ENCODE results near the gene DMBX1. TPM values are rescaled to one million over a fixed set of nuclear protein-coding genes. Genes with fewer than 3 reads are reported as not detected.

The DMBX1 gene
- total and polyA plus RNA-seq, 9 of the 15 experiments (the other 6 are each of a cell fraction or from before 2014, with no cell fraction given), result 0.25 to 4.3 (median 1.0) TPM

DNA sequence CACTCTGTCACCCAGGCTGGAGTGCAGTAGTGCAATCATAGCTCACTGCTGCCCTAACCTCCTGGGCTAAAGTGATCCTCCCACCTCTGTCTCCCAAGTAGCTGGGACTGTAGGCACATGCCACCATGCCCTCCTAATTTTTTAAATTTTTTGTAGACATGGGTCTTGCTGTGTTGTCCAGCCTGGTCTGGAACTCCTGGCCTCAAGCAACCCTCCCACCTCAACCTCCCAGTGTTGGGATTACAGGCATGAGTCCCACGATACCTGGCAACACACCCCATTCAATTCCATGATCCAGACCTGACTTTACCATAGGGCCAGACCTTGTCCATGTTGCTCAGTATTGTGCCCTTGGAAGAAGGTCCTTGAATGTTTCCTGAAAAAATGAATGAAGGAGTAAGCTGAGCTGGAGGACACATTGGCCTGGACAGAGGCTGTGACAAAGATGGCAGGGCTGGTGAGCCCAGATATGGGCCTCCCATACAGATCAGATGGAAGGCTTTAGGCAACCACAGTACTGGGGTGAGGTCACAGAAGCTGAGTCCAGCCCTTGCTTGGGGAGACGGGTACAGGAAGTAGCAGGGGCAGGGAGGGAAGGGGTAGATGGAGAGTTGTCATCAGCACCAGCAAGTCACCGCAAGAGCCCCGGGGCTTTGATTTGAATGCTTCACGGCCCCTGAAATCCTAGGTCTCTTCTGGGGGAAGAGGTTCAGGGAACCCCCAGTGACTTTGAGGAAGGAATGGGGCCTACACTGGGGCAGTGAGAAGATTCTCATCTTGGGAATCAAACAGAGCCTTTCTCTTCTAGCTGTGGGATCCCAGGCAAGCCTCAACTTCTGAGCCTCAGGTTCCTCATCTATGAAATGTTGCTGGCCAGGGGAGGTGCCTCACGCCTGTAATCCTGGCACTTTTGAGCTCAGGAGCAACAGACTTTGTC, 40.1 kb upstream of the DMBX1 start (continued):
- TF ChIP-seq GATA2 (CRISPR knock-in tag; IDR thresholded peaks at IDR 0.05) (no peak), CXXC5 (CRISPR knock-in tag; IDR thresholded peaks at IDR 0.05) (no peak), PHB (CRISPR knock-in tag; IDR thresholded peaks at IDR 0.05) (no peak), TAF1 (IDR thresholded peaks at IDR 0.05; ENCODE audit: control insufficient read depth, extremely low read depth, insufficient read depth, low read length, severe bottlenecking) (no peak), BRD9 (IDR thresholded peaks at IDR 0.05; ENCODE audit: low read depth, partially characterized antibody) (no peak), SREBF2 (CRISPR knock-in tag; IDR thresholded peaks at IDR 0.05) (no peak), ERF (CRISPR knock-in tag; IDR thresholded peaks at IDR 0.05) (no peak), ZFPM2 (CRISPR knock-in tag; IDR thresholded peaks at IDR 0.05) (no peak), JUN (IDR thresholded peaks at IDR 0.05; ENCODE audit: borderline replicate concordance, low read depth, low read length) (peak; percentile 42; the same call in 1 of the 2 replicates), JUN (CRISPR knock-in tag; IDR thresholded peaks at IDR 0.05; ENCODE audit: borderline replicate concordance) (no peak), CEBPG (CRISPR knock-in tag; IDR thresholded peaks at IDR 0.05) (no peak), CEBPG (tag; conservative IDR thresholded peaks at IDR 0.05 in 1 of 2, IDR thresholded peaks at IDR 0.05 in 1 of 2) (no peak)
- TF ChIP-seq, protein P1, sequence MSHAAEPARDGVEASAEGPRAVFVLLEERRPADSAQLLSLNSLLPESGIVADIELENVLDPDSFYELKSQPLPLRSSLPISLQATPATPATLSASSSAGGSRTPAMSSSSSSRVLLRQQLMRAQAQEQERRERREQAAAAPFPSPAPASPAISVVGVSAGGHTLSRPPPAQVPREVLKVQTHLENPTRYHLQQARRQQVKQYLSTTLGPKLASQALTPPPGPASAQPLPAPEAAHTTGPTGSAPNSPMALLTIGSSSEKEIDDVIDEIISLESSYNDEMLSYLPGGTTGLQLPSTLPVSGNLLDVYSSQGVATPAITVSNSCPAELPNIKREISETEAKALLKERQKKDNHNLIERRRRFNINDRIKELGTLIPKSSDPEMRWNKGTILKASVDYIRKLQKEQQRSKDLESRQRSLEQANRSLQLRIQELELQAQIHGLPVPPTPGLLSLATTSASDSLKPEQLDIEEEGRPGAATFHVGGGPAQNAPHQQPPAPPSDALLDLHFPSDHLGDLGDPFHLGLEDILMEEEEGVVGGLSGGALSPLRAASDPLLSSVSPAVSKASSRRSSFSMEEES (CRISPR knock-in tag; IDR thresholded peaks at IDR 0.05), result no peak
- TF ChIP-seq, protein P2, sequence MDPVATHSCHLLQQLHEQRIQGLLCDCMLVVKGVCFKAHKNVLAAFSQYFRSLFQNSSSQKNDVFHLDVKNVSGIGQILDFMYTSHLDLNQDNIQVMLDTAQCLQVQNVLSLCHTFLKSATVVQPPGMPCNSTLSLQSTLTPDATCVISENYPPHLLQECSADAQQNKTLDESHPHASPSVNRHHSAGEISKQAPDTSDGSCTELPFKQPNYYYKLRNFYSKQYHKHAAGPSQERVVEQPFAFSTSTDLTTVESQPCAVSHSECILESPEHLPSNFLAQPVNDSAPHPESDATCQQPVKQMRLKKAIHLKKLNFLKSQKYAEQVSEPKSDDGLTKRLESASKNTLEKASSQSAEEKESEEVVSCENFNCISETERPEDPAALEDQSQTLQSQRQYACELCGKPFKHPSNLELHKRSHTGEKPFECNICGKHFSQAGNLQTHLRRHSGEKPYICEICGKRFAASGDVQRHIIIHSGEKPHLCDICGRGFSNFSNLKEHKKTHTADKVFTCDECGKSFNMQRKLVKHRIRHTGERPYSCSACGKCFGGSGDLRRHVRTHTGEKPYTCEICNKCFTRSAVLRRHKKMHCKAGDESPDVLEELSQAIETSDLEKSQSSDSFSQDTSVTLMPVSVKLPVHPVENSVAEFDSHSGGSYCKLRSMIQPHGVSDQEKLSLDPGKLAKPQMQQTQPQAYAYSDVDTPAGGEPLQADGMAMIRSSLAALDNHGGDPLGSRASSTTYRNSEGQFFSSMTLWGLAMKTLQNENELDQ (CRISPR knock-in tag; IDR thresholded peaks at IDR 0.05; ENCODE audit: borderline replicate concordance), result no peak
- TF ChIP-seq, protein P3, sequence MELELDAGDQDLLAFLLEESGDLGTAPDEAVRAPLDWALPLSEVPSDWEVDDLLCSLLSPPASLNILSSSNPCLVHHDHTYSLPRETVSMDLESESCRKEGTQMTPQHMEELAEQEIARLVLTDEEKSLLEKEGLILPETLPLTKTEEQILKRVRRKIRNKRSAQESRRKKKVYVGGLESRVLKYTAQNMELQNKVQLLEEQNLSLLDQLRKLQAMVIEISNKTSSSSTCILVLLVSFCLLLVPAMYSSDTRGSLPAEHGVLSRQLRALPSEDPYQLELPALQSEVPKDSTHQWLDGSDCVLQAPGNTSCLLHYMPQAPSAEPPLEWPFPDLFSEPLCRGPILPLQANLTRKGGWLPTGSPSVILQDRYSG (tag; conservative IDR thresholded peaks at IDR 0.05; ENCODE audit: low read depth), result no peak
- TF ChIP-seq, protein P4, sequence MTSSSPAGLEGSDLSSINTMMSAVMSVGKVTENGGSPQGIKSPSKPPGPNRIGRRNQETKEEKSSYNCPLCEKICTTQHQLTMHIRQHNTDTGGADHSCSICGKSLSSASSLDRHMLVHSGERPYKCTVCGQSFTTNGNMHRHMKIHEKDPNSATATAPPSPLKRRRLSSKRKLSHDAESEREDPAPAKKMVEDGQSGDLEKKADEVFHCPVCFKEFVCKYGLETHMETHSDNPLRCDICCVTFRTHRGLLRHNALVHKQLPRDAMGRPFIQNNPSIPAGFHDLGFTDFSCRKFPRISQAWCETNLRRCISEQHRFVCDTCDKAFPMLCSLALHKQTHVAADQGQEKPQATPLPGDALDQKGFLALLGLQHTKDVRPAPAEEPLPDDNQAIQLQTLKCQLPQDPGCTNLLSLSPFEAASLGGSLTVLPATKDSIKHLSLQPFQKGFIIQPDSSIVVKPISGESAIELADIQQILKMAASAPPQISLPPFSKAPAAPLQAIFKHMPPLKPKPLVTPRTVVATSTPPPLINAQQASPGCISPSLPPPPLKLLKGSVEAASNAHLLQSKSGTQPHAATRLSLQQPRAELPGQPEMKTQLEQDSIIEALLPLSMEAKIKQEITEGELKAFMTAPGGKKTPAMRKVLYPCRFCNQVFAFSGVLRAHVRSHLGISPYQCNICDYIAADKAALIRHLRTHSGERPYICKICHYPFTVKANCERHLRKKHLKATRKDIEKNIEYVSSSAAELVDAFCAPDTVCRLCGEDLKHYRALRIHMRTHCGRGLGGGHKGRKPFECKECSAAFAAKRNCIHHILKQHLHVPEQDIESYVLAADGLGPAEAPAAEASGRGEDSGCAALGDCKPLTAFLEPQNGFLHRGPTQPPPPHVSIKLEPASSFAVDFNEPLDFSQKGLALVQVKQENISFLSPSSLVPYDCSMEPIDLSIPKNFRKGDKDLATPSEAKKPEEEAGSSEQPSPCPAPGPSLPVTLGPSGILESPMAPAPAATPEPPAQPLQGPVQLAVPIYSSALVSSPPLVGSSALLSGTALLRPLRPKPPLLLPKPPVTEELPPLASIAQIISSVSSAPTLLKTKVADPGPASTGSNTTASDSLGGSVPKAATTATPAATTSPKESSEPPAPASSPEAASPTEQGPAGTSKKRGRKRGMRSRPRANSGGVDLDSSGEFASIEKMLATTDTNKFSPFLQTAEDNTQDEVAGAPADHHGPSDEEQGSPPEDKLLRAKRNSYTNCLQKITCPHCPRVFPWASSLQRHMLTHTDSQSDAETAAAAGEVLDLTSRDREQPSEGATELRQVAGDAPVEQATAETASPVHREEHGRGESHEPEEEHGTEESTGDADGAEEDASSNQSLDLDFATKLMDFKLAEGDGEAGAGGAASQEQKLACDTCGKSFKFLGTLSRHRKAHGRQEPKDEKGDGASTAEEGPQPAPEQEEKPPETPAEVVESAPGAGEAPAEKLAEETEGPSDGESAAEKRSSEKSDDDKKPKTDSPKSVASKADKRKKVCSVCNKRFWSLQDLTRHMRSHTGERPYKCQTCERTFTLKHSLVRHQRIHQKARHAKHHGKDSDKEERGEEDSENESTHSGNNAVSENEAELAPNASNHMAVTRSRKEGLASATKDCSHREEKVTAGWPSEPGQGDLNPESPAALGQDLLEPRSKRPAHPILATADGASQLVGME (CRISPR knock-in tag; IDR thresholded peaks at IDR 0.05), result peak; percentile 92
